Renal cortical epithelial cell (primary cell): Measurements from ENCODE around the gene ARHGAP6. TPM values are rescaled to one million over a fixed set of nuclear protein-coding genes. Genes with fewer than 3 reads are reported as not detected.
"Not testable (repeated sequence)": the region's sequence is repeated elsewhere in the genome, so short reads cannot be mapped to it uniquely, and the experiment has no call there.

ENCODE experiments used
- DNase-seq: peaks from one replicate; pipeline ENCODE4 v3.0.0-alpha.2; 2011; ENCODE audit warnings: low read depth
- total RNA-seq: library from RNA; depleted of rRNA; stranded (reverse); fragments of >200 nt; gene quantifications from 2 replicates; pipeline ENCODE4 v1.2.3, GENCODE V29; 2014

Gene ARHGAP6
- total RNA-seq, 1 donor from 2014 or later: 9.4 TPM

- no peak for DNase-seq
Observed at GRCh38 chrX:11395859-11396258, 269.9 kb downstream of the ARHGAP6 start.

DNA sequence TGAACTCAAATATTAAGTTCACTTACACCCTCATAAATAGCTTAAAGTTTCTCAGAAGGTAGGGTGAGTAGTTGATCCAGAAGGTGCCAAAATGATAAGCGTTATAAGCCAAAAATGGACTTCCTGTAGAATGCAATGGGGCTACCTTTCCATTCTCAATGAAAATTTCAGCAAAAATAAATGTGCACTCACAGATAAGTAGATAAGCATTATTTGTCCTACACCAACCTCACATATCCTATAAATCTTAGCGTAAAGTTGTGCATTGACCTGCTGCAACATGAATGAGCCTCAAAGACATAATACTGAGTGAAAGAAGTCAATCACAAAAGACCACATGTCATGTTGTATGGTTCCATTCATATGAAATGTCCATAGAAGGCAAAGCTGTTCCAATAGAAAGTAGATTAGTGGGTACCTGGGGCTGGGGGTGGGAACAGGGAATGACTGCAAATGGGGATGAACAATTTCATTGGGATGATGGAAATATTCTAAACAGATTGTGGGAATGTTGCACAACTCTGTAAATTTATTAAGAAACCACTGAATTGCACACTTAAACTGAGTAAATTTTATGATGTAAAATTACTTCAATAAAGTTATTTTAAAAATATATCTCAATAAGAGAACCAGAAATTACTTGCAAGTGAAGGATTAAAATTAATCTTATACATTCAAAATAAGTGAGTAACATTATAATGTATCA lies 271.6 kb downstream of the ARHGAP6 start:
- DNase-seq: no peak

GRCh38 chrX:11386812-11387211 lies 278.9 kb downstream of the ARHGAP6 start:
- no peak for DNase-seq

- DNase-seq: peak; percentile 64
Observed at GRCh38 chrX:11386001-11386523, 279.7 kb downstream of the ARHGAP6 start.

GRCh38 chrX:11382930-11383329 lies 282.8 kb downstream of the ARHGAP6 start:
- DNase-seq: no peak

- peak; percentile 48 for DNase-seq
Observed at GRCh38 chrX:11381464-11381863, 284.3 kb downstream of the ARHGAP6 start.

DNA sequence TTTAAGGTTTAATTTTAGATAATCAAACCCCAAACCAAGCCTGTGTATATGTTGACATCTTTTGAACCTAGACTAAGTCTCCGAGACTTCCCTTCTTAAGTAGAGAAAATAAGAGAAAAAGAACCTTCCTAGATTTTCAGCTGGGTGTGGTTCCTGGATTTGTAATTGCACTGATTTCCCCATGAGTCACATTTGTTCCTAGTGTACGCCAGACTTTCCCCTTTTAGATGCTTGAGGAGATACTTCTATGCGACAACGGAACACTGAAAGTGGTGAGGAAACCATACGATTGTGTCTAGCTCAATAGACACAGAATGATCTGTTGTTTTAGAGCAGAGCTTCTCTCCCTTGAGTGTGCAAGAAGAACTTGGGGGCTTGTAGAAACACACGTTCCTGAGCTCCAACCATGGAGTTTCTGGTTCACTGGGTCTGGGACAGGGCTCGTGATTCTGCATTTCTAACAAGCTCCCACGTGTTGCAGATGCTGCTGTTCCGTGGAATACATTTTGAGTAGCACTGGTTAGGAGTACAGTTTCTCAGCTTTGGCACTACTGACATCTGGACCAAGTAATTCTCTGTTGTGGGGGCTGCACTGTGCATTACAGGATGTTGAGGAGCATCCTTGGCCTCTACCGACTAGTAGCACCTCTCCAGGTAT lies 285.4 kb downstream of the ARHGAP6 start:
- DNase-seq: peak; percentile 33

DNA sequence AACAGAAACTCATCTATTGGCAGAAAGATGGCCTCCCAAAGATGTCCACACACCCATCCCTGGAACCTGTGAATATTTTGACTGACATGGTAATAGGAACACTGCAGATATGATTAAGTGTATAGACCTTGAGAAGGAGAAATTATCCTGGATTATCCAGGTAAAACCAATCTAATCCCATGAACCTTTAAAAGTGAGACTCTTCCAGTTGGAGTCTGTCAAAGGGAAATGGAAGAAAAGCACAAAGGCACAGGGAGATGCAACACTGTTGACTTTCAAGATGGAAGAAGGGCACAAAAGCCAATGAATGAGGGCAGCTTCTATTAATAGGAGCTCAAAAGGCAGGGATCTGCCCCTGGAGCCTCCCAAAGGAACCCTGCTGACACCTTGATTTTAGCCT lies 289.6 kb downstream of the ARHGAP6 start:
- no peak for DNase-seq

GRCh38 chrX:11375614-11376119 lies 290.1 kb downstream of the ARHGAP6 start:
- DNase-seq: no peak

- DNase-seq: peak; percentile 49
Observed at GRCh38 chrX:11374570-11374969, 291.1 kb downstream of the ARHGAP6 start.

DNA sequence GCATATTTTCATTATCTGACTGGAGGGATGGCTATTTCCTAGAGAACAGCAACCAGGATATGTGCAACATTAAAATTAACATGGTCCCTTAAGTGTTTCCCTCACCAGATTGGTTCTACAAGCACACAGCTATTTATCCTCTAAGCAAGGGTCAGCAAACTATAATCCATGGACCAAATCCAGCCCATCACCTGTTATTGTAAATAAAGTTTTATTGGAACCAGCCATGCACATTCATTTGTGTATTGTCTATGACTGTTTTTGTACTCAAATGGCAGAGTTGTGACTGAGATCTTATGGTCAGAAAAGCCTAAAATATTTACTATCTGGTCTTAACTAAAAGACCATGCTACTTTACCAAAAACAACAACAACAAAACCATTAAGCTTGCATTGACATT lies 294.6 kb downstream of the ARHGAP6 start:
- no peak for DNase-seq

DNA sequence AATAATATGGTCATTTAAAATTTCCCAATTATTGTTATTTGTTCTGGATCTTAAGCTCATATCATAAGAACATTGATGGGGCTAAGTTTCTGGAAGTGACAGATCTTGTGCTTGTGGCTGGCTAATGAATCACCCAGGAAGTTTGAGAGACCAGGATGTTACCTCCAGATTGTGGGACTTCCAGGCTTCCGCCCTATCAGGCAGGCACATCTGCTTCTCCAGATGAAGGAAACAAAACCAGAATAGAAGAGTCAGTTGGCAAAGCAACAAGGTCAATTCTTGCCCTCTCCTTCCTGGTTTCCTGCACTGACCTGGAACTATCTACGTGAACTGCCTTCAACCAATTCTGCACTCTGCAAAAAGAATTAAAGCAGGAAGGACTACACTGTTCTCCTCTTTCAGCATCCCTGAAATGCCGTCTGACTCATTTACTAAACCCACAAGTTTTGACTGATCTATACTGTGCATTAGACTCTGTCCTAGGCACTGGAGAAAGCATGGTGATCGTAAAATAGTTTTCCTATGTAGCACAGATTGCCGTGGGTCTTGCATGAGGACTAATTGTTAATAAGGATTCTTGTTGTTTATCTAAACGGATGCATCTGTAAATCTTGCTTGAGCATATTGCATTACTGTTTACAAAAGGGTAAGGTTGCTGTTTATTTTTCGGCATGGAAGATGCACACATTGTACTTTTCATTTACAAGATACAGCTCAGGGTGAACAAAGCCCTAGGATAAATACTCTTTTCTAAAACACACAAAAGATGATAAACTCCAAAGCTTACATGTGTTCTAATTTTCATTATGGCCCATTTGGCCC lies 297.9 kb downstream of the ARHGAP6 start:
- DNase-seq: peak; percentile 1

GRCh38 chrX:11366998-11367595 lies 298.6 kb downstream of the ARHGAP6 start:
- no peak for DNase-seq

DNA sequence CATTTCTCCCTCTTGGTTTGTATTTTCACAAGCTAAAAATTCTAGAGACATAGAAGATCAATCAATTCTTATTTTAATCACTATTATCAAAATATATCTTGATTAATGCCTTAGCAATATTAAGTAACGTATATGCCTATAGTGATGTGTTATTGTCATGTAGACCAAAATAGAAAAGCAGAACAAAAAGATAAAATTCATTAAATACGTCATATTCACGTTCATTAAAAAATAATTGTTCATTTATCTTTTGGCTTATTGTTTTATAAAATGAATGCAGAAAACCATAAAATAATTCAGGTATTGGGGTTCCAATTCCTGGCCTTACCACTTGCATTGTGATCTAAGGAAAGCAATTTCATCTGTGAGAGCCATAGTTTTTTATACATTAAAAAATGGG lies 300.3 kb downstream of the ARHGAP6 start:
- no peak for DNase-seq

- DNase-seq: no peak
Observed at GRCh38 chrX:11364835-11365234, 300.9 kb downstream of the ARHGAP6 start.

- not testable (repeated sequence) for DNase-seq
Observed at GRCh38 chrX:11363825-11364224, 301.9 kb downstream of the ARHGAP6 start.

DNA sequence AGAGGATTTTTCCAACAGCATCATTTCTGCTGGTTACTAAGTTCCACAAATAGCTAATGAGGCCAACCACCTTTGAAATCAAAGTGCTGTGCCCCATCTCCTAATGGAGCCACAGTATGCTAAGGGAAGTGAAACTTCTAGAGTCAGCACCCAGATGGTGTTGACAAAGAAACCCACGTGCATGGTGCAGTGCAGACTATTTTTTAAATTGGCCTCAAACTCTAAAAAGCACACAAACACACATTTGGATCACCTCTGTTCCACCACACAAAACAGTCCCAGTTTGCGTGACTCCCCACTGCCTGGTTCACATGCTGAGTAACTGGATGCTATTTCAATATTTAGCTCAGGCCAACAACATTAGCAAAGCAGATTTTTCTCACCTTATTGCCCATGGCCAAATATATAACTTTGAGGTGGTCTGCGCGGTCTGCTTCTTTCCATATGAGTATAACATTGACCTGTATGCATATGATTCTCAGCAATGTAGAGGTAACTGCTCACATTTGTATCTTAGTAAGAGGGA lies 302.6 kb downstream of the ARHGAP6 start:
- no peak for DNase-seq

DNA sequence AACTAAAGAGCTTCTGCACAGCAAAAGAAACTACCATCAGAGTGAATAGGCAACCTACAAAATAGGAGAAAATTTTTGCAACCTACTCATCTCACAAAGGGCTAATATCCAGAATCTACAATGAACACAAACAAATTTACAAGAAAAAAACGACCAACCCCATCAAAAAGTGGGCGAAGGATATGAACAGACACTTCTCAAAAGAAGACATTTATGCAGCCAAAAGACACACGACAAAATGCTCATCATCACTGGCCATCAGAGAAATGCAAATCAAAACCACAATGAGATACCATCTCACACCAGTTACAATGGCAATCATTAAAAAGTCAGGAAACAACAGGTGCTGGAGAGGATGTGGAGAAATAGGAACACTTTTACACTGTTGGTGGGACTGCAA lies 304.1 kb downstream of the ARHGAP6 start:
- not testable (repeated sequence) for DNase-seq

- DNase-seq: peak; percentile 72
Observed at GRCh38 chrX:11355944-11356343, 309.8 kb downstream of the ARHGAP6 start.

- DNase-seq: no peak
Observed at GRCh38 chrX:11355259-11355909, 310.3 kb downstream of the ARHGAP6 start.

DNA sequence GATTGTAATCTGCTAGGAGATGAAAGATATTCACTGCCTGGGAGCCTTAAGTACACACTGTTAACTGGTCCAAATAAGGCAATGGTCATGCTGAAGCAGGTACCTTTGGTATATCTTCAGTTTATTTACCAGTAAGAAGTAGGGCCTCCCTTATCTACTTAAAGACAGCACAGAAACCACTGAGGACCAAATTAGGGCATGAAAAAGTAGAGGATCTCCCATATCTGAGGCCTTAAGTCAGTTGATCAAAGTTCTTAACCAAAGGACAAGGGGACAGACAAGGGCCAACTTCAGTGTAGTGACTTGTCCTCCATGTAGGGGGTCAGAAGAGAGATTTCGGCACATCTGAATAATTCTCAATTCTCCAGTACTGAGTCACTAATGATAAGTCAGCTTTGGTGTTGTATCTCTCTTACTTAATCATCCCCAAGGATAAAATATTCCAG lies 313.4 kb downstream of the ARHGAP6 start:
- DNase-seq: peak; percentile 19
